SK-N-MC (cell line): ENCODE results near the gene ACCS.

Experiments
- EZH2 ChIP-seq: fragments of 200-600 bp; sonication (generic); IDR thresholded peaks from one replicate; pipeline ENCODE4 v1.6.1; 2017; ENCODE audit warnings: antibody characterized with exemption
- FOXP2 ChIP-seq: optimal IDR thresholded peaks from 2 replicates; pipeline ENCODE3; 2011; ENCODE audit warnings: mild to moderate bottlenecking, moderate library complexity; ENCODE audit not compliant: insufficient read depth; ENCODE audit errors: extremely low read length, control extremely low read depth
- POLR2AphosphoS5 ChIP-seq: IDR thresholded peaks from 2 replicates; pipeline ENCODE4 v1.6.1; 2012; ENCODE audit warnings: mild to moderate bottlenecking, low read depth, low read length, borderline replicate concordance

DNA sequence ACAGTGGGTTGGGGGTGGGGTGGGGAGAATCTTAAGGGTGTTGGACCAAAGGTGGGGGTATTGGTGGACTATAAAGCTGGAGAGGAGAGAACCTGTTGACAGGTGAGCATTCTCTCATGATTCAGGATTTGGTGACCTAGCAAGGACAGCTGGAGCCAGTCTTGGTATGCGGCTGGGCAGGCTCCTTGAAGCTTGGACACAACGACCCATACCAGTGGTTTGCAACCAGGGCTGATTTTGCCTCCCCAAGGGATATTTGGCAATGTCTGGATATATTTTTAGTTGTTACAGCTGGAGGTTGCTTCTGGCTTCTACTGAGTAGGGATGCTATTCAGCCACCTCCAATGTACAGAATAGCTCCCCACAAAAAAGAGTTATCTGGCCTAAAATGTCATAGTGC, 35.0 kb downstream of the ACCS start:
- no peak for TF ChIP-seq POLR2AphosphoS5
- no peak for TF ChIP-seq EZH2
- no peak for TF ChIP-seq FOXP2
